Fibroblast of skin of left quadriceps (primary cell): ENCODE measurements around the gene E2F3.
"Not testable (repeated sequence)": the region's sequence is repeated elsewhere in the genome, so short reads cannot be mapped to it uniquely, and the experiment has no call there.

Source experiments
- DNase-seq, 2 experiments: peaks; one replicate each; pipeline ENCODE4 v3.0.0-alpha.2; 2013; ENCODE audit warnings: low read depth in 2 of 2

The E2F3 gene

DNA sequence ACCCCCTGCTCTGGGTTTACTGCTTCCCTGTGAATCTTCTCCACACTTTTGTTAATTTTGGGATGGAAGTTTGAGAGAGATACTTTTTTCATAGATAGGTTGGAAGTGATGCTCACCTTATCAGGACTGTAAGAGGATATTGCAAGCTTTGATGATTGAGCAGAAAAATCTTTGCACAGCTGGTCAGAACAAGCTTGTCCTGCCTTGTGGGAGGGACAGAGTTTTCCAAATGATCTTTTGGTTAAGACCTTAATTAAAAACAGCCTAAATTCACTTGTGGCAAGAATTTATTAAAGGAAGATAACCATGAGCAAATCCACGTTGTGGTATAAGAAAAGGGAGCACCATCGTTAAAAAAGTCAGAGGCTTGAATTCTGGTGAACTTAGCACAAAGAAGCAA lies 32.2 kb downstream of the E2F3 start:
- DNase-seq = no peak

DNA sequence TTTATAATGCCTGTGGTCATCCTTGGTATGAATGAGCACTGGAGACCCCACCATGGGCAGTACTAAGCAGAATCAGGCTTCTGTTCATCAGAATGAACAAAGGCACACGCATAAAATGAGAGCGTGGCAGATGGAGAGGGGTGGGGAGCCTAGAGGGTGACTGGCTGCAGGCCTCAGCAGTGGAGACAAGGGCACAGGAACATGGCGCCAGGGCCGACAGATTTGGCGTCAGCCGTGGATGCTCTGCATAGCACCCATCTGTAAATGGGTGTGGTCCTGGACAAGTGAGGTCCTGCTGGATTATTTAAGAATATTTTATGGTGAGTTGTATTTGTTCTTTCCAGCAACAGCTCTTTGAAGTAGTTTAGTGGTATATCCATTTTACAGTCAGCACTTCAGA lies 33.1 kb downstream of the E2F3 start:
- DNase-seq = no peak

DNA sequence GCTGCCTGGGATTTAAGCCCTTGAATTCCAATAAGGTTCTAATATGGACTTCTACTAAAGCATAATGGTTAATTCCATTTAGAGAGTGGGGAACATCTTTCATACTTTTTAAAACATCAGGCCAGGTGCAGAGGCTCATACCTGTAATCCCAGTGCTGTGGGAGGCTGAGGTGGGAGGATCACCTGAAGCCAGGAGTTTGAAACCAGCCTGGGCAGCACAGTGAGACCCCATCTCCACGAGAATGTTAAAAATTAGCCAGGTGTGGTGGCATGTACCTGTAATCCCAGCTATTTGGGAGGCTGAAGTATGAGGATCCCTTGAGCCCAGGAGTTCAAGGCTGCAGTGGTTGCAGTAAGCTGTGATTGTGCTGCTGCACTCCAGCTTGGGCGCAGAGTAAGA lies 35.0 kb downstream of the E2F3 start:
- no peak for DNase-seq

DNA sequence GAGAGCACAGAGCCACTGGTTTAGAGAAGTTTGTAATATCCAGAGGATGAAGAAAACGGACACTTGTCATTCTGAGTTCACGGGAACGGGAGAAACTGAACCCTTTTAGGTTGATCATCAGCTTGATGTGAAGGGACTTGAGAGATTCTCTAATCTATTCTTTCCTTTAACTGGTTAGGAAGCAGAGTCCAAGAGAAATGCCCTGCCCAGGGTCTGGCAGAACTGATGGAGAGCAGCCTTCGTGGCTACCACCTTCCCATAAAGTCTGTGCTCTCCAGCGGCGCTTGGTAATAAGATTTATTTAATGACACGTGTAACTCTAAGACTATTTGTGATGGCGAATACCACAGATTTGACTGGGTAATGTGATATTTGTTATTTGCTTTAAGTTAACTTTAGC lies 36.0 kb downstream of the E2F3 start:
- DNase-seq = no peak

DNA sequence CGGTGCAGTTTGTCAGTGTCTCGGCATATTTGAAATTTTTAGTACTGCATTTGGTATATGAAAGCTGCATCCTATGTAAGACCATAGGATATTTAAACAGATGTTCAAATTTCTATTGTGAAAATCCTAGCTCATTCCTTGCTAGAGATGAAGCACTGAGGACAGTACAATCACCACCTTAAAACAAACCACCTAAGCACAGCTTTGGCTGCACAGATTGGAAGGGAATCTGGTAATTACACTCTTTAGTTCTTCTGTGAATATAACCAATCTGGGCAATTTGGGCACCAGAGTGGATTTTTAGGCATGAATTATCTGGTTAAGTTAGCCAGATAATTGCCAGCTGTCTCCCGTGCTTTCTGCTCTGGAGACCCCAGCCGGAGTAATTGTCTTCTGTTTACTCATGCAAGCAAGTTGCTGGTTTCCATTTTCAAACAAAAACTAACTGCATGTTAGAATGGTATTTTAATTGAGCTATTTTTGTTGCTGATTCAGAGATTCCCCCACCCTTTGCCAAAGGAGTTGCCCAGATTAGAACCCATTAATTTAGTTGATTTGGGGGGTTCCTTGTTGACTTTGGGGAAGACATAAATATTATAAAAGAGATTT lies 36.9 kb downstream of the E2F3 start:
- no peak for DNase-seq

DNA sequence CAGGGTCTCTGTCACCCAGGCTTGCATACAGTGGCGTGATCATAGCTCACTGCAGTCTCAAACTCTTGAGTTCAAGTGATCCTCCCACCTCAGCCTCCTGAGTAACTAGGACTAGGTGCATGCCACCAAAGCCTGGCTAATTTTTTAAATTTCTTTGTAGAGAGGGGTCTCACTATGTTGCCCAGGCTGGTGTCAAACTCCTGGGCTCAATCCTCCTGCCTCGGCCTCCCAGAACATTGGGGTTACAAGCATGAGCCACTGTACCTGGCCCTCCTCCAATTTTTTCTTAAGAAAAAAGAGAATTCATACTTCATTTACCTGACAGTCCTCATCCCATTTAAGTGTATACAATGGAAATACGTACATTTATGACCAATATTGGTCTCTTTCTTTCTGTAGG lies 37.9 kb downstream of the E2F3 start:
- no peak for DNase-seq

DNA sequence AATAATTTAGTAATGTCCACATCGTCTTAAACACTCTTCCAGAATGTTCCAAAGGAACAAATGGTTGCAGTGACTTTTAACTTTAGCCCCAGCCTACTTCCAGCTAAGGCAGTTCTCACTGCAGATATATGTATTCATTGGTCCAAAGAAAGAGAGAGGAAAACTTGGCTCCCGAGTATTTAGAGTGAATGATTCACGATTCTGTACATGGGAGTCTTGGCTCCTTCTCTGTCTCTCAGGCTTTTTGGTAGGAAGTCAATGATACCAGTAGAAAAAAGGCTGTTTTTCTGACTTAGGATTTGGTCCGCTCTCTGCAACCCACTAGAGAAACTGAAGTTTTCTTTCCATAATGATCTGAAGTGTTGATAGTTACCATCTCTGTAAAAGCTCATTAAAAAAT lies 38.6 kb downstream of the E2F3 start:
- DNase-seq = no peak

DNA sequence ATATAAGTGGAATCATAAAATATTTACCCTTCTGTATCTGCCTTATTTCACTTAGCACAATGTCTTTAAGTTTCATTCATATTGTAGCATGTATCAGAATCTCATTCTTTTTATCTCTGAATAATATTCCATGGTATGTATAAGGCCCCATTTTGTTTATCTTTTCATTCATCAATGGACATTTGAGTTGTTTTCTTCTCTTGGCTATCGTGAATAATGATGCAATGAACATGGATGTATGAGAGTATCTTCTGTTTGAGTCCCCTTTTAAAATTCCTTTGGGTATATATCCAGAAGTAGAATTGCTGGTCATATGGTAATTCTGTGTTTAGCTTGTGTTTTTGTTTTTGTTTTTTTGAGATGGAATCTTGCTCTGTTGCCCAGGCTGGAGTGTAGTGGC lies 39.6 kb downstream of the E2F3 start:
- no peak for DNase-seq

DNA sequence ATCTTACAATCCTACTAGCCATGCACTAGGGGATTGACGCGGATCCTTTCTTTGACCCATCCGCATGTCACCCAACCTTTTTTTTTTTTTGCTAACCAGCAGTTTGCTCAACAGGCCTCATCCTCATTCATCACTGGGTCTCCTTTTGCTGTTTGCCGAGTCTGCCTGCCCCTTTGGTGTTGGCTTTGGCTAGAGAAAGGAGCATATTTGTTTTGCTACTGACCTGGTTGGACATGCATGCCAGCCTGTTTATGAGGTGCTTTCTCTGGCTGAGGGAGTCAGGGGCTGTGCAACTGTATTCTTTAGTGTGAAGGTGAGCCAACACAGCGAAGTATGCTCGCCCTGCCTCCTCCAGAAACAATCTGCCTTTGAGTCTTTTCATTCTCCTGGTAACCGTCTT lies 40.2 kb downstream of the E2F3 start:
- no peak for DNase-seq

DNA sequence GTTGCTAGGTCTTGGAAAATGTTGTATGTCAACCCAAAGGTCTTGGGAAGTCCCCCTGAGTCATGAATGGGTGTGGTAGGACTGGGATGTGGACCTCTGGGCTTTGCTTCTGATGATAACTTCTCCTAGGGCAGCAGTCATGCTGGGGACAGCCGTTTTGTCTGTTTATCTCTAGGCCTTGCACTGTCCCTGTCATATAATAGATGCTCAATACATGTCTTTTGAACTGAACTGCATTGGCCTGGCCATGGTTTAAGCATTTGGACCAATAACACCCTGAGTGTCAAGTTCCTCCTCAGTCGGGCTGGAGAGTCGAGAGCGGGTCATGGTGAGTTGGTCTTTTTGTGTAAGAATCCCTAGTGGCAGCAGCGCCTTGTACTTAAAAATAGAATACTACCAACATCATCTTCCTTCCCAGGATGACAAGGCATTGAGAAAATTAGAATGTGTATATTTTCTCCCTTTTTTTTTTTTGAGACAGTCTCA lies 43.1 kb downstream of the E2F3 start:
- DNase-seq = no peak

DNA sequence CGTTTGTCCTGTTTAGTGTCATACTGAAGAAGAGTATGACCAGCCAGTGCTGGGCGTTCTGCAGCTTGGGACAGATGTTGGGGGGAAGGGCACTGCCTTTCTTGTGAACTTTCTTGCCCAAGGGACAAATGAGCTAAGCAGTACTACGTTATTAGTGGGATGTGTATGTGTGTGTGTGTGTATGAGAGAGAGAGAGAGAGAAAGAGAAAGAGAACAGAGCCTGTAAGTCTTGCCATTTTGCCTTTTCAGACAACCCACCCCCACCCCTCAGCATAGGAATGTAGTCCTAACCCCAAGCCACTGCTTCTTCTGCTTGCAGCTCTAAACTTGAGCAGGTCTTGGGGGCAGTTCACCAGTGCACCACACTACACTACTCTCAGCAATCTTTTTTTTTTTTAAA lies 45.5 kb downstream of the E2F3 start:
- no peak for DNase-seq

DNA sequence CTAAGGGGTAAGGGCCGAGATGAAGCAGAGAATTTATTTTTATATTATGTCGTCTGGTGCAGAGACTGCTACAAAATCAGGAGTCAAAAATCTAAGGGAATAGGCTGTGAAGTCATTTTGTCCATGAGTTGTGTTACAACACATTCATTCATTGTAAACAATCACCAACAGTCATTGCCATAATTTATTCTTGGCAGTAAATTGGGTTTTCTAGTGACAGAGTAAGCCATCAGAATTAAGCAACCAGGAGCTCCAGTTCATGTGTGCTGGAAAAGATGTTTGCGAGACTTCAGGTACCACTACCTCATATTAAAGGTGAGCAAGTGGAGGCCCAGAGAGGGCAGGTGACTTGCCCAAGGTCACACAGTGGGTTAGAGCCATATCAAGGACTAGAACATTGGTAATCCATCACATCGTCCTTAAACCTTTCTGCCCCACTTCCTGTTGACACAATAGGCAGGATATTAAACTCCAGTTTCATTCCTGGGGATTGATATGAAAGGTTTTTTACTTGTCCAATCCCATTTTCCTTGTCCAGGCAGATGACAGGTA lies 46.0 kb downstream of the E2F3 start:
- DNase-seq = no peak

DNA sequence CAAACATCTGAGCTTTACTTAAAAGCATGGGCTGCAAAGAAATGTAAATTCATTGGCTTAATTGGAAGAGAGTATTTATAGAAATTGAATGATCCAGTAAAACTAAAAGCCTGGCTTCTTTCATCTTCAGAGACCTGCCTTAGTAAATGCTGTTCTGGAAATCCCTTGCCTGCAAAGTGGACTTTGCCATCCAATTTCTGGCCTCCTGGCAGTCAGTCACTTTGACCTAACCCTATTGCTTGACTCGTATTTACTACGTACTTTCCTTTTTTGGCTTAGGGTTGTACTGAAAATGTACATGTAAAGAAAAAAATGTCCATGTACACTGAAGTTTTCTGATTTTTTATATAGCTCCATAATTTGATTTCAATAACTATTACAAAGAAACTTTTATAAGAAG lies 47.1 kb downstream of the E2F3 start:
- no peak for DNase-seq

DNA sequence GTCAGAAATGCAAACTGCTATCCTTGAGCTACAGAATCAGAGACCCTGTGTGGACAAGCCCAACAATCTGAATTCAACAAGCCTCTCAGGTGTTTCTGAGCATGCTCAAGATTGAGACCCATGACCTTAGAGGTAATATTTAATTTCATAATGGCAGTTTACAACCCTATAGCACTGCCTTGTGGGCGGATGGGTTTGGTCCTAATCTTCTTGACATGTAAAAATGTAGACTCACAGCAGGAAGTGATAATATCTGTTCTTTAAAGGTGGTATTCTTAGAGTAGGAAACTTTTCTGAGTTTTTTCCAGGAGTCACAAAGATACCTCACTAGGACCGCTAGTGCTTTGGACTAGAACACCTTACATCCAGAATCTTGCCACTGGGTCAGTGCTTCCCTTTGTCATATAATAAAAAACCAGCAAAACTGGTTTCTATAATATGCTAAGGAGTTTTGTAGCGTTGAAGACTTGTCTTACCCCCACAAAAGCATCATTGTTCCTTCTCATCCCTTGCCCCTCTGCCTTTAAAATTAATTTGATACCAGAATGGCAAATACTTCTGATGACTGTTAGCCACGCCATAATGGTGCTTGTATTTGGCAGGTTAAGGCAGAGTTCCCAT lies 52.6 kb downstream of the E2F3 start:
- no peak for DNase-seq

DNA sequence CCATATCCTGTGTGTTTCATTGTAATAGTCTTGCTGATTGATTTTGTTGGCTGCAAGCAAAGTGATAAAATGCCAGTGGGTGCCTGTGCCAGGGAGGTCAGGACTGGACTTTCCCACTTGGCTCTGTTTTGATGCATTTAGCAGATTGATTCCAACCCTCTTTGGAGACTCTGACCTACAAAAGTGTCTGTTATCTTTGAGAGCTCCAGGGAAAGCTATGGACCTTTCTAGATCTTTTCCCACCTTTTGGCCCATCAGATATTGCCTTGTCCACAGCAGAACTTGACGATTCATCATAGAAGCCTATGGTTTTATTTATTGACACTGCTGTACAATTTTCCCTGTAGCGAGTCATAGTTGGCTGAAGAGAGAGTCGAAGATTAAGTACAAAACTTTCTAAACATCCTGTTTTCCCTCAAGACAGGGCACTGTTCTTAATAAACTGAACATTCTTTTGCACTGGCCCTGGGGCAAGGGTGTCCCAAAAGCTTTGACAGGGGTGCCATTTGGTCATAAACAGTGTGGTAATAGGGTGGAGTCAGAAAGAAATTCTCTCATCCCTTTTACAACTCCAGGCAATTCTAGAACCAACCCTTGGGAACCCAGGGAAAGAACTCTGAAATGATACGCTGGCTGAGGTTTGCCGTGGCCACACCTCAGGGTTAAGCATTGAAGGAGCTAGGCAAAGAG lies 53.7 kb downstream of the E2F3 start:
- DNase-seq = no peak

DNA sequence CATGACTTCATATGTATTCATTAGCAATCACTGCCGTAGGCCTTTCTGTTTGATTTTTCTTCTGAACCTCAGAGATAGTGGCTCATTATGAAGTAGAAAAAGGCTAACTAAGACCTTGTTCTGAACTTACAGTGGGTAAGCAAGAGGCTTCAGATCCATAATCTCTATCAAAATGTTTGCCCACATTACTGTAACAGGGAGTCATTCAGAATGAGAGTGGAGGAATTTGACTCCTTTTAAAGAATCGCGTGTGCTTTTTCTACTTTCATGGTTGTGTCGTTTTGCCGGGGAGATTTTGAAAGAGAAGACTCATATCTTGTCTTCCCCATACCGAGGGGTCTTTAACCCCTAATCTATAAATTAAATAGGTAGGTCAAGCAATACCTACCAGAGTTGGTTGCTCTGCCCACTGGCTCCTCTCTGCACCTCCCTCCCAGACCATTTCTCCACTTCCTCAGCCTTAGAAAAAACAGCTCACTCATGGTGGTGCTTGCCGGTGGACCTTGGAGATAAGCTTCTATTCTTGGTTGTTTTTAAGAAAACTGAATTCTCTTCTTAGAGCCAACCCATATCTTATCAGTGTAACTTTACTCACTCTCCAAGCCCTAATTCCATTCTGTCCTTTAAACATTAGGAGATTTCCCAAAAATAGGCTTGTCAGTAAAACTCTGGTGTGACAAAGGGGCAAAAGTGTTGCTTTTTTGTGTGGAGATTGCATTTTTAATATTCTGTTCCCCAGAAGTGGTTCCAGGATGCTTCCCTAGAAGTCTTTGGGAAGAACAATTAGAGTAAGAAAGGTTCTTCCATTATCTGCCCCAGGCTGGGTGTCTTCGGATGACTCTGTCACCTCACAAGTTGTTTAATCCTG lies 56.6 kb downstream of the E2F3 start:
- no peak for DNase-seq

DNA sequence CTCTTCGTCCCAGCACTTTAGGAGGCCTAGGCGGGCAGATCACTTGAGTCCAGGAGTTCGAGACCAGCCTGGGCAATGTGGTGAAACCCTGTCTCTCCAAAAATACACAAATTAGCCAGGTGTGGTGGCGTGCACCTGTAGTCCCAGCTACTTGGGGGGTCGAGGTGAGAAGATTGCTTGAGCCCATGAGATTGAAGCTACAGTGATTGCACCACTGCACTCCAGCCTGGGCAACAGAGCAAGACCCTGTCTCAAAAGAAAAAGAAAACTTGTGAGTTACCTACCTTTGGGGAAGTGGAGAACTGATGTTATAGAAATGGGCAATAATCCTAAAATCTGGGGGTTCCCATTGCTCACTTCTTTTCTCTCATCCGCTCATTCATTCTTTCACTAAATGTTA lies 58.0 kb downstream of the E2F3 start:
- no peak for DNase-seq

DNA sequence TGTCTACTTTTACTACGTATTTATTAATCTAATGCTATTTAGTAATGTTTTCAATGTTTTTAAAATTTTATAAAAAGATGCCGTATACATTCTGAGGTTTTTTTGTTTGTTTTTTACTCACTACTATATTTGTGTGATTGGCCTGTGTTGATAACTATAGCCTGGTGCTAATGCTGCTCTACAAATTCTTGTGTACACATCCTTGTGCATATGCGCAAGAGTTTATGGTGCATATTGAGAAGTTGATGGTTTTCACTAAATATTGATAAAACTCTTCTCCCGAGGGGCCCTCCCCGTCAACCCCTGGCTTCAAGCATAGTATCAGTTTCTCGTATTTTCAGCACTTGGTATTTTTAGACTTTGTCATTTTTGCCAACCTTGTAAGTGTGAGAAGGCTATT lies 59.9 kb downstream of the E2F3 start:
- no peak for DNase-seq

DNA sequence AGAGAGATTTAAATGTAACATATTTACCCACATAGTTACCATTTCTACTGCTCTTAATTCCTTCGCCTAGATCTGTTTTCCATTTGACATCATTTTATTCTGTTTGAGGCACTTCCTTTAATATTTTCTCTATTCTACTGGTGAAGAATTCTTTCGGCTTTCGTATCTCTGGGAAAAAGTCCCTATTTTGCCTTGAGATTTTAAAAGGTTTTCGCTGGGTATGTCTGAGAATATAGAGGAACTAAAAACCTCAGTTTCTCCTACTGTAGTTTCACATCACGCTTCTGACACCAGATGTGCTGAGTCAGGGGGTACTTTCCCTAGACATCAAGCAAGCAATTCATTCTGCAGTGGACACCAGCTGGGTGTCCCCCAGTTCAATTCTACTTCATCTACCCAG lies 61.7 kb downstream of the E2F3 start:
- no peak for DNase-seq

DNA sequence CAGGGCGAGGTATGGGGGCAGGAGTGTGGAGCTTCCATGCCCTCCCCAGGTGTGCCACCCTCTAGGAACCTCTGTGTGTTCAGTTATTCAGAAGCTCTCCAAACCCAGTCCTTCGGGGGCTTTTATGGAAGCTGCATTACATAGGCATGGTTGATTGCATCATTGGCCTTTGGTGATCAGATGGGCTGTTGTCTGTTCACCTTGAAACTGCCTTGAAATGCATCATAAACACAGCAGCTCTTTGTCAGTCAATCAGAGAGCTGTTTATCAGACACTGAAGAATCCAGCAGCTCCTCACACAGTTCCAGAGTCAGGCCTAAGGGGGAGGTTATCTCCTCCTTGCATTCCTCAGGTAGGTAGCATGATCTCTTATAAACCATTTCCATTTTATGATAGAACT lies 62.4 kb downstream of the E2F3 start:
- DNase-seq = no peak

DNA sequence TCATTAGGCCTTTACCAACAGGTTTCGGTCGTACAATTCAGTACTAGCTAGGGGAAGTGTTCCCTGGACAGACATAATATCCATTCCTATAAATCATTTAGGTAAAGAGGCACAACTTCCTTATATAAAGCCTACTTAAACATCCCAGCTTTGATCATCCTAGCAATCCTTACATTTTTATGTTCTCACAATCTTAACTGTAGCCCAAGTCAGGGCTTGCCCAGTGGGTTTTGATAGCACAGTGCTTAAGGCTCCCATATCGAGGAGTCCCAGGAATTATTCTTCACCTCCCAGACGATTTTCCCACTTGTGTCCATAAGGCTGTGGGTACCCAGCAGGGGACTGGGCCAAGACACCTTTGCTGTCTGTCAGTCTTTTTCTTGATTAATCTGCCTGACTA lies 63.2 kb downstream of the E2F3 start:
- no peak for DNase-seq

DNA sequence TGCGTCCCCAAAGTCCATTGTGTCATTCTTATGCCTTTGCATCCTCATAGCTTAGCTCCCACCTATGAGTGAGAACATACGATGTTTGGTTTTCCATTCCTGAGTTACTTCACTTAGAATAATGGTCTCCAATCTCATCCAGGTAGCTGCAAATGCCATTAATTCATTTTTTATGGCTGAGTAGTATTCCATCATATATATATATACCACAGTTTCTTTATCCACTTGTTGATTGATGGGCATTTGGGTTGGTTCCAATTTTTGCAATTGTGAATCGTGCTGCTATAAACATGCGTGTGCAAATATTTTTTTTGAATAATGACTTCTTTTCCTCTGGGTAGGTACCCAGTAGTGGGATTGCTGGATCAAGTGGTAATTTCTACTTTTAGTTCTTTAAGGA lies 63.9 kb downstream of the E2F3 start:
- not testable (repeated sequence) for DNase-seq
